CD4-positive, alpha-beta T cell (primary cell): Measurements from ENCODE around the gene IGDCC3. TPM values are rescaled to one million over a fixed set of nuclear protein-coding genes. Genes with fewer than 3 reads are reported as not detected.

Source experiments
- ATAC-seq: fragments of 200-7000 bp; cut with Tn5 transposase; one replicate; pipeline ENCODE4 v1.10.0; 2022; ENCODE audit warnings: mild to moderate bottlenecking; ENCODE audit not compliant: poor library complexity
- CTCF ChIA-PET: fragments of 350-600 bp; sonication (Branson Sonifier 250); formaldehyde crosslinking; loops from one replicate; lab custom pipeline; 2021; ENCODE audit warnings: antibody characterized with exemption, inconsistent platforms; lab: Charles Lee
- POLR2A ChIA-PET: fragments of 350-600 bp; sonication (Branson Sonifier 250); formaldehyde crosslinking; loops from one replicate; lab custom pipeline; 2021; ENCODE audit warnings: antibody characterized with exemption, inconsistent platforms; lab: Charles Lee
- DNase-seq, 14 experiments: peaks; one replicate each; pipeline ENCODE4 v3.0.0-alpha.2; 2013 to 2020; ENCODE audit warnings: mixed read lengths in 2 of 14
- H3K27ac ChIP-seq, 2 donors: one replicate each; pipeline versions ENCODE4 v1.5.1 to v1.7.0; 2013; ENCODE audit warnings: low read length in 2 of 2, low read depth in 1 of 2, mild to moderate bottlenecking in 1 of 2
- H3K27me3 ChIP-seq, 2 experiments: 1 replicate in 1 of 2; 2 replicates in 1 of 2; pipeline versions ENCODE4 v1.6.1 to v1.7.0; 2013; ENCODE audit warnings: low read length in 2 of 2, control low read depth in 1 of 2, mild to moderate bottlenecking in 1 of 2, moderate library complexity in 1 of 2; ENCODE audit not compliant: insufficient read depth in 2 of 2, control insufficient read depth in 1 of 2
- H3K36me3 ChIP-seq: one replicate; pipeline ENCODE4 v1.6.1; 2013; ENCODE audit warnings: low read length, control low read depth; ENCODE audit not compliant: insufficient read depth
- H3K4me1 ChIP-seq: one replicate; pipeline ENCODE4 v1.6.1; 2013; ENCODE audit warnings: low read length, control low read depth; ENCODE audit not compliant: insufficient read depth
- H3K4me3 ChIP-seq: one replicate; pipeline ENCODE4 v1.5.1; 2013; ENCODE audit warnings: mild to moderate bottlenecking, low read length, moderate library complexity
- H3K9me3 ChIP-seq, 2 experiments: 1 replicate in 1 of 2; 2 replicates in 1 of 2; pipeline versions ENCODE4 v1.6.1 to v1.7.0; 2013; ENCODE audit warnings: low read length in 2 of 2, mild to moderate bottlenecking in 2 of 2, control low read depth in 1 of 2, moderate library complexity in 1 of 2; ENCODE audit not compliant: control insufficient read depth in 1 of 2, insufficient read depth in 1 of 2
- H3K27ac Mint-ChIP-seq: one replicate; pipeline ENCODE4 v1.8.0; 2020; ENCODE audit warnings: mixed read lengths
- H3K27me3 Mint-ChIP-seq: one replicate; pipeline ENCODE4 v1.8.0; 2021; ENCODE audit warnings: mixed read lengths
- H3K36me3 Mint-ChIP-seq: one replicate; pipeline ENCODE4 v1.8.0; 2021; ENCODE audit warnings: low read depth, mixed read lengths
- H3K4me1 Mint-ChIP-seq: one replicate; pipeline ENCODE4 v1.8.0; 2021; ENCODE audit warnings: low read depth, mixed read lengths
- H3K4me3 Mint-ChIP-seq: one replicate; pipeline ENCODE4 v1.8.0; 2020; ENCODE audit warnings: mild to moderate bottlenecking, mixed read lengths
- H3K9me3 Mint-ChIP-seq: one replicate; pipeline ENCODE4 v1.8.0; 2020; ENCODE audit warnings: mixed read lengths
- intact Hi-C, 2 experiments: fragments of 100-400 bp; cut with DNase I in 1 of 2; cut with micrococcal nuclease in 1 of 2; formaldehyde crosslinking; loops; one replicate each; pipeline versions ENCODE4 v1.15.1 to v1.9.0; 2023 to 2025; cut with DNase I, micrococcal nuclease
- total RNA-seq, 174 experiments: library from RNA in 2 of 174; stranded (reverse) in 2 of 174; gene quantifications; one replicate each; pipeline ENCODE4 v1.2.3 and lab custom pipeline; 2021 to 2026
- TF ChIP-seq, protein P1 (sequence below): fragments of 200-600 bp; IDR thresholded peaks from one replicate; pipeline ENCODE4 v1.8.0; 2022; ENCODE audit warnings: antibody characterized with exemption, mild to moderate bottlenecking

Gene IGDCC3
- total RNA-seq, 2 experiments from 2014 or later = not detected

DNA sequence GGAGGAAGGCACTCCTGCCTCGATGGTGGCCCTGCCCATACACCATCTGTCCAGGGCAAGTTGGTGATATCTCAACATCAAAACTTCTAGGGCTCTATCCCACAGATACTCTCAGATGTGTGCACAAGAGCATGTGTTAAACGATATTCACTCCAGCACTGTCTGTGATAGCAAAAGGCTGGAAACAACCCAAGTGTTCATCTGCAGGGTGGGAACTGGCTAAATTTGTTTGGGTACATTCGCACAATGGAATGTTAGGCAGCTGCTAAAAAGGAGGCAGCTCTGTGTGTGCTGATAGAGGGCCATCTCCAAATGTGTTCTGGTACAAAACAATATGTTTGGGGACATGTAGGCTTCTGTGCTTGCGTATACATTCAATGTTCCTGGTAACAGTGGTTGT is 25.2 kb upstream of the IGDCC3 start:
- Mint-ChIP-seq H3K4me1 (no peaks in the 10 kb centered on the region), H3K27ac (no peak overlapping the region), H3K9me3 (no peaks in the 10 kb centered on the region), H3K4me3 (no peak overlapping the region), H3K27me3 (peaks cover 52% of the 10 kb centered on the region), H3K36me3 (no peaks in the 10 kb centered on the region)
- DNase-seq (no peak), ATAC-seq (no peak)
- POLR2A ChIA-PET = no interaction called here
- CTCF ChIA-PET = no interaction called here
- peaks cover 2 to 11% of the 10 kb centered on the region in 2 experiments for H3K27me3 ChIP-seq
- TF ChIP-seq, protein P1, sequence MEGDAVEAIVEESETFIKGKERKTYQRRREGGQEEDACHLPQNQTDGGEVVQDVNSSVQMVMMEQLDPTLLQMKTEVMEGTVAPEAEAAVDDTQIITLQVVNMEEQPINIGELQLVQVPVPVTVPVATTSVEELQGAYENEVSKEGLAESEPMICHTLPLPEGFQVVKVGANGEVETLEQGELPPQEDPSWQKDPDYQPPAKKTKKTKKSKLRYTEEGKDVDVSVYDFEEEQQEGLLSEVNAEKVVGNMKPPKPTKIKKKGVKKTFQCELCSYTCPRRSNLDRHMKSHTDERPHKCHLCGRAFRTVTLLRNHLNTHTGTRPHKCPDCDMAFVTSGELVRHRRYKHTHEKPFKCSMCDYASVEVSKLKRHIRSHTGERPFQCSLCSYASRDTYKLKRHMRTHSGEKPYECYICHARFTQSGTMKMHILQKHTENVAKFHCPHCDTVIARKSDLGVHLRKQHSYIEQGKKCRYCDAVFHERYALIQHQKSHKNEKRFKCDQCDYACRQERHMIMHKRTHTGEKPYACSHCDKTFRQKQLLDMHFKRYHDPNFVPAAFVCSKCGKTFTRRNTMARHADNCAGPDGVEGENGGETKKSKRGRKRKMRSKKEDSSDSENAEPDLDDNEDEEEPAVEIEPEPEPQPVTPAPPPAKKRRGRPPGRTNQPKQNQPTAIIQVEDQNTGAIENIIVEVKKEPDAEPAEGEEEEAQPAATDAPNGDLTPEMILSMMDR = no peak
- no peak overlapping the region for H3K27ac ChIP-seq
- H3K9me3 ChIP-seq = no peaks in the 10 kb centered on the region
- H3K4me3 ChIP-seq = no peak overlapping the region
- no peaks in the 10 kb centered on the region for H3K36me3 ChIP-seq
- H3K4me1 ChIP-seq = no peaks in the 10 kb centered on the region
- intact Hi-C loops = loop anchor here in 1 of 2 experiments (5.0 kb wide), 1 partner anchor 86 kb away; no protein-coding TSS in a partner anchor

DNA sequence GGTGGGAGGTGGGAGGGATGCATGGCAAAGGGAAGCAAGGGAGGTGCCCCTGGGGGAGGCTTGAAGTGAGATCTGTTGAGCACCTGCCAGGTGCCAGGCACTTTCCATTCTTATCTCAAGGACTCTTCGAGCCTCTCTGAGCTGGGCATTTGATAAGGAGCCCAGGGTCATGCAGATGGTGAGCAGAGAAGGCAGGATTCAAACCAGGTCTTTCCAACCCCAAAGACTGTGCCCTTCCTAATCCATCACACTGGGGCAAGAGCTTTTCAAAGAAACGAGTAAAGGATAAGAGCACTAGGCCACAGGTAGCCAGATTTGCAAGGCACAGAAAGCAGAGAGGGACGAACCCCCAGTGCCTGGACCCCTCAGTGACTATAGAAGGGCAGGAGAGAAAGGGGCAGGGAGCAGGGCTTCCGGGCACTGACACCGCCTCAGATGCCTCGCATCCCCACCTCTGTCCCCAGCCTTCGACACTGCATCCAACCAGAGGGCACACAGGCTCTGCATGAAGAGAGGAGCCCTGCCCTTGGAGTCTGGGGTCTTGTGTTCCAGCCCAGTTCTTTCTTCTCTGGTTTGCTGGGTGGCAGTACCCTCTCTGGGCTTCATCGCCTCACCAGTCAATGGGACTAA is 23.9 kb upstream of the IGDCC3 start:
- H3K9me3 ChIP-seq = no peaks in the 10 kb centered on the region
- Mint-ChIP-seq H3K36me3 (no peaks in the 10 kb centered on the region), H3K4me3 (no peak overlapping the region), H3K4me1 (peaks cover 5% of the 10 kb centered on the region), H3K9me3 (no peaks in the 10 kb centered on the region), H3K27me3 (peaks cover 64% of the 10 kb centered on the region), H3K27ac (no peak overlapping the region)
- DNase-seq (no peak), ATAC-seq (no peak)
- H3K27me3 ChIP-seq = peaks cover 11 to 22% of the 10 kb centered on the region in 2 experiments
- H3K27ac ChIP-seq = no peak overlapping the region
- no peaks in the 10 kb centered on the region for H3K36me3 ChIP-seq
- ChIA-PET CTCF (no interaction called here), POLR2A (no interaction called here)
- no peak overlapping the region for H3K4me3 ChIP-seq
- intact Hi-C loops = loop anchor here in 1 of 2 experiments (5.0 kb wide), 1 partner anchor 84 kb away; no protein-coding TSS in a partner anchor
- peaks cover 2% of the 10 kb centered on the region for H3K4me1 ChIP-seq
- TF ChIP-seq, protein P1 = no peak

DNA sequence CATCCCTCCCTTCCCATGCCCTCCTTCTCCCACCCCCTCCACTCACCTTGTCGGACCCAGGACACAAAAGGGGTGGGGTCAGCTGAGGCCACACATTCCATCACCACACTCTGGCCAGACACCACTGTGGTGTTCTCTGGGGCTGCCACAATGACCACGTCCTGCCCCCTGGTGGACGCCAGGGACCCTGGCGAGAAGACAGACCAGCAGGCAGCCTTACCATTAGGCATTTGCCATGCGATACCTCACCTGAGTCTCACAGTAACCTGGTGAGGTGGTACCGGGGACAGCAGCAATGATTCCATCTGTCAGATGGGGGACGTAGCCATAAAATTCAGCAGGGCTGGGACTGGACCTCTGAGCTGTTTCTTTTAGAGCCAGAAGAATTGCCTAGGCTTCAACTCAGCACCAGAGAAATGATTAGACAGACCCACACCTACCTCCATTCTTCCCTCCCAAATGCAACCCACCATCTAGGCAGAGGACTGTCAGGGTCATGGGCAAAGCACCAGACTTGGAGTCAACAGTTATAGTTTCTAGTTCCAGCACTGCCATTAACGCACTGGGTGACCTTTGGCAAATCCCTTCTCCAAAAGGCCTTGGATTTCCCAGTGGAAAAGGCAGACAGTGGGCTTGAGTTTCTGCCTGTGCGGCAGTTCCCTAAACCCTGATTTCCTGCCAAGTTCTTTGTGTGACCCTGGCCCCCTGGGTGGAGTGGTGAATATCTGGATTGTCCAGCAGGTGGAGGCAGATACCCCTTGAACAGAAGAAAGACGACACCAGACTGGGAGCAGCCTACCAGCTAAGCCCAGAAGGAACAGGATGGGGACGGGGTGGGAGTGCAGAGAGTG is 23.2 kb upstream of the IGDCC3 start:
- peaks cover 66% of the 10 kb centered on the region for H3K27me3 Mint-ChIP-seq
- H3K4me3 Mint-ChIP-seq = no peak overlapping the region
- CTCF ChIA-PET = no interaction called here

More for the DNA sequence above, 23.2 kb upstream of the IGDCC3 start:
- H3K27ac ChIP-seq = no peak overlapping the region
- H3K36me3 ChIP-seq = no peaks in the 10 kb centered on the region
- no peak overlapping the region for H3K4me3 ChIP-seq
- peak in 13 of 14 experiments; percentile 18 to 61 (median 33) for DNase-seq
- ATAC-seq = peak; percentile 51
- H3K9me3 ChIP-seq = no peaks in the 10 kb centered on the region
- peaks cover 11% of the 10 kb centered on the region for H3K4me1 Mint-ChIP-seq
- no peak overlapping the region for H3K27ac Mint-ChIP-seq
- TF ChIP-seq, protein P1 = peak; percentile 51
- POLR2A ChIA-PET = no interaction called here
- no peaks in the 10 kb centered on the region for H3K36me3 Mint-ChIP-seq
- peaks cover 18 to 28% of the 10 kb centered on the region in 2 experiments for H3K27me3 ChIP-seq
- intact Hi-C loops = loop anchor here in 1 of 2 experiments (5.0 kb wide), 1 partner anchor 84 kb away; no protein-coding TSS in a partner anchor
- peaks cover 4% of the 10 kb centered on the region for H3K4me1 ChIP-seq
- no peaks in the 10 kb centered on the region for H3K9me3 Mint-ChIP-seq
